Measurements from ENCODE around the gene BAZ1B.
"Not testable (repeated sequence)": the region's sequence is repeated elsewhere in the genome, so short reads cannot be mapped to it uniquely, and the experiment has no call there.

The BAZ1B gene, protein sequence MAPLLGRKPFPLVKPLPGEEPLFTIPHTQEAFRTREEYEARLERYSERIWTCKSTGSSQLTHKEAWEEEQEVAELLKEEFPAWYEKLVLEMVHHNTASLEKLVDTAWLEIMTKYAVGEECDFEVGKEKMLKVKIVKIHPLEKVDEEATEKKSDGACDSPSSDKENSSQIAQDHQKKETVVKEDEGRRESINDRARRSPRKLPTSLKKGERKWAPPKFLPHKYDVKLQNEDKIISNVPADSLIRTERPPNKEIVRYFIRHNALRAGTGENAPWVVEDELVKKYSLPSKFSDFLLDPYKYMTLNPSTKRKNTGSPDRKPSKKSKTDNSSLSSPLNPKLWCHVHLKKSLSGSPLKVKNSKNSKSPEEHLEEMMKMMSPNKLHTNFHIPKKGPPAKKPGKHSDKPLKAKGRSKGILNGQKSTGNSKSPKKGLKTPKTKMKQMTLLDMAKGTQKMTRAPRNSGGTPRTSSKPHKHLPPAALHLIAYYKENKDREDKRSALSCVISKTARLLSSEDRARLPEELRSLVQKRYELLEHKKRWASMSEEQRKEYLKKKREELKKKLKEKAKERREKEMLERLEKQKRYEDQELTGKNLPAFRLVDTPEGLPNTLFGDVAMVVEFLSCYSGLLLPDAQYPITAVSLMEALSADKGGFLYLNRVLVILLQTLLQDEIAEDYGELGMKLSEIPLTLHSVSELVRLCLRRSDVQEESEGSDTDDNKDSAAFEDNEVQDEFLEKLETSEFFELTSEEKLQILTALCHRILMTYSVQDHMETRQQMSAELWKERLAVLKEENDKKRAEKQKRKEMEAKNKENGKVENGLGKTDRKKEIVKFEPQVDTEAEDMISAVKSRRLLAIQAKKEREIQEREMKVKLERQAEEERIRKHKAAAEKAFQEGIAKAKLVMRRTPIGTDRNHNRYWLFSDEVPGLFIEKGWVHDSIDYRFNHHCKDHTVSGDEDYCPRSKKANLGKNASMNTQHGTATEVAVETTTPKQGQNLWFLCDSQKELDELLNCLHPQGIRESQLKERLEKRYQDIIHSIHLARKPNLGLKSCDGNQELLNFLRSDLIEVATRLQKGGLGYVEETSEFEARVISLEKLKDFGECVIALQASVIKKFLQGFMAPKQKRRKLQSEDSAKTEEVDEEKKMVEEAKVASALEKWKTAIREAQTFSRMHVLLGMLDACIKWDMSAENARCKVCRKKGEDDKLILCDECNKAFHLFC (N-terminal part only)

DNA sequence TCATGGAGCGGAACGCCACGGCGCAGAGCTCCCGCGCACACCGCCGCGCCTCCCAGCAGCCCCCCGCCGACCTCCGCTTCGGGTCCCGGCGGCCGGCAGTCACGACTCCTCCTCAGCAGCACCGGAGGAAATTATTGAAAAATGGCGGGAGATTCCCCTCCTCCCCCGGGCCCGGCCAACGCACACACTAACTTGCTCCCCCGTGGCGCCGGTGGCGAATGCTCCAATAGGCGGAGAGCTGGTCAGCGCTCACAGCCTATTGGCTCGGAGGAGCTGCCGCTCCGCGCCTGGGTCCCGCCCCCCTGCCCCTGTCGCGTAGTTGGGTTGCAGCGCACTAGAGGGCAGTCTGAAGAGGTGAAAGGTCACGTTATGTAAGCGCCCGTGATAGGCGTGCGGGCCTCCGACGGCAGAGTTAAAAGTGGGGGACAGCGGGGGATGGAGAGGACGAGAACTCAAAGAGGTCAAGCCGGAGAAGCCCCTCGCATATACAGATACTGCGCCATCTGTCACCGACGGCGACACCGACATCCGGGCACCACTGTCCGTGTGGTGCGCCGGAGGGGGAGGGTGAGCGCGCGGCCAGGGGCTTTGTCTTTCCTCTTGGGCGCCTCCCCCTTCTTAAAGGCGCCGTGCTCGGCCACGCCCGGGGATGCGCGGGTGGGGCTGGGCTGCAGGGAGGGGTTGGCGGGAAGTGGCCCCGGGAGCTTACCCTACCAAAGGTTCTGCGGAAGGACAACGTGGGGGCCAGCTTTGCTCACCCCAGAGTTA, at the start of gene BAZ1B:
BAZ1B (minus strand) TSS at position 189 of the 768 bp plus-strand sequence. CDS start 360 bp downstream, outside the sequence.
- peak; percentile 98 for DNase-seq

DNA sequence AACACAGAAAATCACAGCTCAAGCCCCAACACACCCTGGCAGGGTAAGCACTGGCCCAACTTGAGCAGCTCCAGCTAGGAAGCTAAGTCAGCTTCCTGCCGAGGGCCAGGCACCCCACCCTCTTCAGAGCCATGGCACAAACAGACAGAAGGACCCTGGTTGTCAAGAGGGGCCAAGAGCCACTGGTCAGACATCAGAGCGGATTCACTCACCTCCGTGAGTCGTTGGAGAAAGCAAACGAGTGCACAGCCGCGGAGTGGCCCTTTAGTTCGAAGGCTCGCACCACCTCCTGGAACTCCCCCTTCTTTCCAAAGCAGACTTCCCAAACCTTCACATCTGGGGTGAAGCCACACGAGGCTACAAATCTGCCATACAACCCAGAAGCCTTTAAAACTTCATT, 48.9 kb upstream of the BAZ1B start:
- DNase-seq, result no peak

DNA sequence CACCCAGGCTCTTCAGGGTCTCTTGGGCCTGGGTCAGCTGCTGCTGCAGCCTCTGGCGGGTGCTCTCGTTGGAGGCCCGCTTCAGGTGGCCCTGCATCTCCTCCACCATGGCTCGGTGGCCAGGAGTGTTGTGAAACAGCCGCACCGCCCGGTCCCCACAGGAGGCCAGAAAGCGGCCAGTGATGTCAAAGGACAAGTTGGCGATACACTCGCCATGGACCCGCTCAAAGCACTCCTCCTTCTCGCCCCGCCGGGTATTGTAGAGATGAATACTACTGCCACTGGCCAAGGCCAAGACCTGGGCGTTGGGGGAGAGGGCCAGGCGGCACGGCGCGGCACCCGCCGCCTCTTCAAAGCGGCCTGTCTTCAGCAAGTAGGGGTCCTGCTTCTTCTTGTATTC, 48.4 kb upstream of the BAZ1B start:
- no peak for DNase-seq

DNA sequence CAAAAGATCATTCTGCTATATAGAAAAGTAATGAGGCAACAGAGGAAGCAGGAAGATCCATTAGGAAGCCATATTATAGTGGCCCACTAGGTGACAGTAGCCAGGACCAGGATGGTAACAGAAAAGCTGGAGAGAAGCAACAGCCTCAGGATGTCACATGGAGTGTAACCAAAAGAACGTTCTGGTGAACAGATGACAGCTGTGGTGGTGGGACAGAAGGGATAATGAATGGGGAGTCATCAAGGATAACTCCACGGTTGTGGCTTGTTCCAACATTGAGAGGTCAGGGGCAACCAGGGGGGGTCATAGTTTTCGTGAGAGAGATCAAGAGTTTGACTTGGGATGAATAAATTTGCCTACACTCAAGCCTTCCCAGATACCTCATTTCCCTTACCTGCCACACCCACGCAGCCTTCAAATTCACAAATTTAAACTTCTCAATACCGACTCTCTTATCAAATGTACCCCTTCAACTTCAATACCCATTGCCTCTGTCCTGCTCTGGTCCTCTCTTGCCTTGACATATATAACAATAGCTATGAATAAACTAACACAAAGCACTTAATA, 47.0 kb upstream of the BAZ1B start:
- DNase-seq, result no peak

DNA sequence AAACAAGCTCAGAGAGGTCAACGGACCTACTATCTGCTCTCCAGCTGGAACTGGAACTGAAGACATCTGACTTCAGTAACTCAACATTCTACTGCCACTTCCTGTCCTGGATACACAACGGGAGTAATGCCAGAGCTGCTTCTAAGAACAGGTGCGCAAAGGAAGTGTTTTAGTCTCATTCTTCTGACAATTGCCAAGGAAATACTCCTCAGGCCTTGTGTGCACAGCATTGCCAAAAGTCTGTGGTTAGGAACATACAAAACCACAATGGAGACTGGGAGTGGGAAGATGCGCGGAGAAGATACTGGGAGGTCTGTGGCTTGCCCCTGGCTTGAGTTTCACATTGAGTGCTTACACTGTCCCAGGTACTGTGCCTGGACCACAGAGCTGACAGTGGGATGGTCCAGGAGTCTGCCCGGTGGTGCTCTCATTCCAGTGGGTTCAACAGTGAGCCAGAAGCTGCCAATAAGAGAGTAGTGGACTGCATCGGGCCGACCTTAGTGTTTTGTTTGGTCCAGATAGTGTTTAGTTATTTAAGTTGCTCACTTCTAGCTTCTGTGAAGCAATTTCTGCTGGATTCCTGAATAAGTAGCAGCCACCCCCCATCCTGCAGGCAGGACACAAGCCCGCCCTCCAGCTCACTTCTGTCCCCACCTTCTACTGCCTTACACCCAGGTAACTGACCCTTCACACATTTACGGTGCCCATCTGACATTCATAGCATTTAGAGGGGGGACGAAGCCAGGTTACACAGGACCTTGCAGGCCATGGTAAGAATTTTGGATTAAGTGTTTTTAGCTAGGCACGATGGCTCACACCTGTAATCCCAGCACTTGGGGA, 46.0 kb upstream of the BAZ1B start:
- DNase-seq, result no peak

- DNase-seq, result no peak
These were observed 45.0 kb upstream of the BAZ1B start for GRCh38 chr7:73567140-73567539.

- DNase-seq, result not testable (repeated sequence)
These were observed 44.3 kb upstream of the BAZ1B start for GRCh38 chr7:73566431-73566830.

GRCh38 chr7:73565675-73566340, 43.7 kb upstream of the BAZ1B start:
- no peak for DNase-seq

DNA sequence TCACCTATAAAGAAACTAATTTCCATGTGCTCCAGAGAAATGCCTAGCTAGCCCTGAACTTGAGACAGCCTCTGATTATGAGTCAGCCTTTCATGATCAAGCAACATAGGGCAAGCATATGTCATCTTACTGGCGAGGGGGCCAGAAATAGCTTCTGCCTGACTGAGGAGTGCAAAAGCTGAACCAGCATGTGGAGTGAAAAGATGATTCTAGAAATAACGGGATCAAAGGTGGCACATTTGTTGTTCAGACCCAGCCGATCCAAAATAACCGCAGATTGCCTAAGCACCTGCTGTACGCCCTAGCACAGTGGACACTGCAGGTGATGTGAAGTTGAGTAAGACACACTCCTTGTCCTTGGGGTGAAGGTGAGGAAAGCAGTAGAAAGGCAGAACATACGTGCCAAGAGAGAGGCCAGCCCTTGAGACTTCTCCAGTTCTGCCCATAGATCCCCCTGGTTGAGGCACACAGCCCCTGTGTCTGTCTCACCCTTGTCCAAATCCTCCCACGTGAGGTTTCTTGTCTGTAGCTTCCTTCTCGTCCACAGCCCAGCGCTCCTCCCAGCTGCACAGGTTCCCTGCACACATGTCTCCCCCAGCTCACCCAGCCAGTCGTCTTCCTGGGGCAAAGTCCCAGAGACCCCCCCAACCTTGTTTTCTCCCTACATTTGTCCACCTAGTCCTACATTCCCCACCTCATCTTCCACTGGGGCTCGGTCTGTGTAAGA, 38.2 kb upstream of the BAZ1B start:
- no peak for DNase-seq

DNA sequence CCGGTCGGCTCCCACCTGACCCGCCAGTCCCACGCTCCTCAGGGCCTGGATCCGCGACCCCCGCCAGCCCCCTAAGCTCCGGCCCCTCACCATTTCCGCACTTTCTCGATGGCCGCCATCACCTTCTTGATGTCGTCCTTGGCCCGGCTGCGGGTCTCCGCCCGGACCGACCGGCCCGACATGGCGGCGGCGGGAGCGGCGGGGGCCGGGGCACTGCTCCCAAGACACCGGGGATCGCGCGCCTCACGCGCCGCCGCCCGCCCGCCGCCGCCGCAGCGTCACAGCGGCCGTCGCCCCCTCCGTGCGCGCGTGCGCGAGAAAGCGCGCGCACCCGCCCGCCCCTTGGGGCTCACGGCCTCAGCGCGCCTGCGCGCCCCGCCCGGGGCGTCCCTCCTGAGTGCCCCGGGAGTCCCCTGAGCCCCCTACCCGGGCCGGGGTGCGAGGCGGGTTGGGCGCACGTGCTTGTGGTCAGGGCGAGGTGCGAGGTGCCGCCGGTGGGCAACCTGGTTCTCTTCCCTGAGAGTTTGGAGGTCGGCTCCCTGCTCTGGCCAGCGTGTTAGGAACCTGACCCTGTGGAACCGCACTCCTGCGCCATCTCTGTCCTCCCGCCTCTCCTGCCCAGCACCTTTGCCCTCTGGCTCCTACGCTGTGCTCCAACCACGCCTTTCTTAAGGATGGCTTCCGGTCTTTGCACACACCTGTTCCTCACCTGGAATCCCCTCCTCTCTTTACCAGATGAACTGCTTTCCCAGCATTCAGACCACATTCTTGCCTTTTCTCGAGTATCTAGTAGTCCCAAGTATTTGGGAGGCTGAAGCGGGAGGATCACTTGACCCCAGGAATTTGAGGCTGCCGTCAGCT, 35.5 kb upstream of the BAZ1B start, which contains the start of gene BCL7B:
BCL7B (minus strand) TSS at position 294 of the 861 bp plus-strand sequence; CDS start at position 182, 112 bp downstream.
- peak; percentile 68 for DNase-seq

DNA sequence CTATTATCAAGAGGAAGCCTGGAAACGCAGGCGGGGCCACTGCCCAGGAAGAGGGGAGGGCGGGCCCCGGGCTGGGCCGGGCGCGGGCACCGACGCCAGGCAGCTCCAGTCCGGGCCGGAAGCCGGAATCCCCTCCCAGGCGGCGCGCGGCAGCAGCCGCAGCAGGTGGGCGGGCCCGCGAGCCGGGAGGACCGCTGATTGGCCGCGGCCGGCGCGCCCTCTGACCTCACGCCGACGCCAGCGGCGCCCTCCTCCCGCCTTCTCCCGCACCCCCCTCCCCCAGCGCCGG, 35.0 kb upstream of the BAZ1B start:
- peak; percentile 90 for DNase-seq

- no peak for DNase-seq
These were observed 34.4 kb upstream of the BAZ1B start for GRCh38 chr7:73556208-73557107.

DNA sequence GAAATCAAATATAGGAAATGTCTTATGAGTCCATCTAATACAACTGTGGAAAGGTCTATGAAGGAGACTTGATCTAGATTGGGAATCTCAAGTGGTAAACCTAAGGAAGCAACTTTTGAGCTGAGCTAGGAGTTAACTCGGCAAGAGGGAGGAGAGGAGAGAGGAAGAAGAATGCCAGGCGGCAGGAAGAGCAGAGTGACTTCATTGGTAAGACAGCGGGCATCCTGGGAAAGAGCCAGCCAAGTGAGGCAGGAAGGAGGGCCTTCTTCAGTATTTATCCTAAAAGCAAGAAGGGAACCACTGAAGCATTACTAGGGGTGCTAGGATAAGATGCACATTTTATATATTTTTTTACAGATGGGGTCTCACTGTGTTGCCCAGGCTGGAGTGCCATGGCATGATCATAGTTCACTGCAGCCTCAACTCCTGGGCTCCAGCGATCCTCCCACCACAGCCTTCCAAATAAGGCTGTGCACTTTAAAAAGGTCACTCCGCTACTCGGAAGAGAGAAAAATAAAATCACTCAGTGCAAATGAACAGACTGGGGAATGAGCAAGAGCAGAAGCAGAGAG, 33.4 kb upstream of the BAZ1B start:
- DNase-seq, result no peak

DNA sequence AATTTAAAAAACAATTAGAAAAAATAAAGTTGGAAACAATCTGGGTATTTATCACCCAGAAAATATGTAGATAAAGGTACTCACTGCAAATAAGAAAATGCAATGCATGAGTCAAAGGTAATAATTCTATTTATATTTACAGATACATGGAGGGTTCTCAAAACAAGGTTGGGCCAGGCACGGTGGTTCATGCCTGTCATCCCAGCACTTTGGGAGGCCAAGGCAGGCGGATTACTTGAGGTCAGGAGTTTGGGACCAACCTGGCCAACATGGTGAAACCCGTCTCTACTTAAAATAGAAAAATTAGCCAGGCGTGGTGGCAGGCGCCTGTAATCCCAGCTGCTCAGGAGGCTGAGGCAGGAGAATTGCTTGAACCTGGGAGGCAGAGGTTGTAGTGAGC, 28.0 kb upstream of the BAZ1B start:
- not testable (repeated sequence) for DNase-seq

GRCh38 chr7:73549176-73549575, 27.1 kb upstream of the BAZ1B start:
- DNase-seq, result no peak

DNA sequence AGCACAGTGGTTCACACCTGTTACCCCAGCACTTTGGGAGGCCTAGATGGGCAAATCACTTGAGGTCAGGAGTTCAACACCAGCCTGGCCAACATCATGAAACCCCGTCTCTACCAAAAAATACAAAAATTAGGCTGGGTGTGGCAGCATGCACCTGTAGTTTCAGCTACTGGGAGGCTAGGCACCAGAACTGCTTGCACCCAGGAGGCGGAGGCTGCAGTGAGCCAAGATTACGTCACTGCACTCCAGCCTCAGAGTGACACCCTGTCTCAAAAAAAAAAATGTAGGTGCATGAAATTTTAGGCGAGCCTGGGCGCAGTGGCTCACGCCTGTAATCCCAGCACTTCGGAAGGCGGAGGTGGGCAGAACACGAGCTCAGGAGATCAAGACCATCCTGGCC, 25.7 kb upstream of the BAZ1B start:
- no peak for DNase-seq

DNA sequence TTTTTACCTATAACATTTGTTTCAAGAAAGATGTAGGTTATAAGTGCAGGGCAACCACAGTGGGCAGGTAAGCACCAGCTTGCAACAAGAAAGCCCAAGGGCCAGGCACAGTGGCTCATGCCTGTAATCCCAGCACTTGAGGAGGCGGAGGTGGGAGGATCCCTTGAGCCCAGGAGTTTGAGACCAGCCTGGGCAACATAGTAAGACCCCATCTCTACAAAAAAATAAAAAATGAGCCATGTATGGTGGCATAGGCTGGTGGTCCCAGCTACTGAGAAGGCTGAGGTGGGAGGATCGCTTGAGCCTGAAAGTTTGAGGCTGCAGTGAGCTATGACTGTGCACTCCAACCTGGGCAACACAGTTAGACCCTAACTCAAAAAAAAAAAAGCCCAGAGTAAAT, 22.6 kb upstream of the BAZ1B start:
- DNase-seq, result no peak
